Measurements from ENCODE around the gene HCRTR1. TPM values are rescaled to one million over a fixed set of nuclear protein-coding genes. Genes with fewer than 3 reads are reported as not detected.
A peak's percentile ranks its signal among the peaks of the same experiment; 100 is the strongest.

Gene HCRTR1
- total RNA-seq, 4 donors from 2014 or later: 1.6 TPM; not detected in 3

GRCh38 chr1:31669433-31669785 lies 51.9 kb downstream of the HCRTR1 start:
- TF ChIP-seq, protein P1, sequence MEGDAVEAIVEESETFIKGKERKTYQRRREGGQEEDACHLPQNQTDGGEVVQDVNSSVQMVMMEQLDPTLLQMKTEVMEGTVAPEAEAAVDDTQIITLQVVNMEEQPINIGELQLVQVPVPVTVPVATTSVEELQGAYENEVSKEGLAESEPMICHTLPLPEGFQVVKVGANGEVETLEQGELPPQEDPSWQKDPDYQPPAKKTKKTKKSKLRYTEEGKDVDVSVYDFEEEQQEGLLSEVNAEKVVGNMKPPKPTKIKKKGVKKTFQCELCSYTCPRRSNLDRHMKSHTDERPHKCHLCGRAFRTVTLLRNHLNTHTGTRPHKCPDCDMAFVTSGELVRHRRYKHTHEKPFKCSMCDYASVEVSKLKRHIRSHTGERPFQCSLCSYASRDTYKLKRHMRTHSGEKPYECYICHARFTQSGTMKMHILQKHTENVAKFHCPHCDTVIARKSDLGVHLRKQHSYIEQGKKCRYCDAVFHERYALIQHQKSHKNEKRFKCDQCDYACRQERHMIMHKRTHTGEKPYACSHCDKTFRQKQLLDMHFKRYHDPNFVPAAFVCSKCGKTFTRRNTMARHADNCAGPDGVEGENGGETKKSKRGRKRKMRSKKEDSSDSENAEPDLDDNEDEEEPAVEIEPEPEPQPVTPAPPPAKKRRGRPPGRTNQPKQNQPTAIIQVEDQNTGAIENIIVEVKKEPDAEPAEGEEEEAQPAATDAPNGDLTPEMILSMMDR (IDR thresholded peaks at IDR 0.05): no peak
- ATAC-seq (ENCODE audit: low FRiP score): no peak
- DNase-seq (ENCODE audit: low spot score): no peak

DNA sequence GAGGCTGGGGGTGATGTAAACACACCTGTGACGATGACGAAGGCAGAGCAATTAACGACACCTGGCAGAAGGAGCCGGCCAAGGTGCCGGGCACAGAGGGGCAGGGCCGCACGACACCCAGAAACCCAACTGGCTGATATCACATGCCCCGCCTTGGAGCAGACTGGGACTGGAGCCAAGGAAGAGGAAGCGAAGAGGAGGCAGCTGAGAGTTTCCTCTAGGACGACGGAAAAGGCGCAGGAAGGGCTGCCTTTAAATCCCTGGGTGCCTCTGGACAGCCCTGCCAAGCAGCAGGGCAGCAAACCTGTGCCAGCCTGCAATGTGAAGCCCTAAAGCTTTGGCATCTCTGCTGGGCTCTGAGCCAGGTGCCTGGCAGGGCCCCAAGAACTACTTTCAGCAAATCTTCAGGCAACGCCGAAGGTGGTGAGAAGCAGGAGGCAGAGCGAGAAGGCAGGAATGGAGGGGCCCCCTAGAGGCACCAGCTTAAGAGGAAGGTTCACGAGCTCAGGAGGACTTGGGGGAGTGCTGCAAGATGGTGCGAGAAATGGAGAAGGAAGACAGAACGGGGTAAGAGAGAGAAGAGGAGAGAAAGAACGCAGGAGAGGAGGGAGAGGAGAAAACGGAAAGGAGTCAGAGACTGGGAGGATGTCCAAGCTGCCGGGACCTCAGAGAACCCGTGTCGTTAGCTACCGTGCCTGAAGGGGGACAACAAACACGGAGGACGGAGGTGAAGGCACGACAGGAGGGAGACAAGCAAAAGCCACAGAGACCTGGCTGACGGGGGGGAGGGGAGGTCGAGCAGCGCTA lies 52.5 kb downstream of the HCRTR1 start:
- ATAC-seq (ENCODE audit: low FRiP score) (peak; percentile 23), DNase-seq (ENCODE audit: low spot score) (no peak)
- TF ChIP-seq, protein P1 (IDR thresholded peaks at IDR 0.05): no peak

- no peak for ATAC-seq (ENCODE audit: low FRiP score)
- TF ChIP-seq, protein P1 (IDR thresholded peaks at IDR 0.05): no peak
- no peak for DNase-seq (ENCODE audit: low spot score)
Measured at GRCh38 chr1:31670593-31670964, 53.1 kb downstream of the HCRTR1 start.

DNA sequence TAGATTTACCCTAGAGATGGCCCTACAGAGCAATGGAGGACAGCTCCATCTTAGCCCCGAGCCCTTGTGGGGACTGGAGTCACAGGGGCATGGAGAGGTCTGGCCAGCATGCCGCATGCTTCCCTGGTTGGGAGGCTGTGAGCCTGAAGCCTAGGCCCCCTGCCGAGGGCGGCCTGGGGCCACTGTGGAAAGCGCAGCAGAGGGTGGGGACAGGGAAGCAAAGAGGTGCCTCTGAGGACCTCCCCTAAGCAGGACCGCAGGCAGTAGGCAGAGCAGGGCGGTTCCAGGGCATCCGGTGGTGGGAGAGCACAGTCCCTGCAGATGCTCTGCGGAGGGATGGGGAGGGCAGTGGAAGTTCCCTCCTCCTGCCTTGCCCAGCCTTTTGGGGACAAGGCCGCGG lies 53.7 kb downstream of the HCRTR1 start:
- ATAC-seq (ENCODE audit: low FRiP score): no peak
- TF ChIP-seq, protein P1 (IDR thresholded peaks at IDR 0.05): no peak
- DNase-seq (ENCODE audit: low spot score): no peak

DNA sequence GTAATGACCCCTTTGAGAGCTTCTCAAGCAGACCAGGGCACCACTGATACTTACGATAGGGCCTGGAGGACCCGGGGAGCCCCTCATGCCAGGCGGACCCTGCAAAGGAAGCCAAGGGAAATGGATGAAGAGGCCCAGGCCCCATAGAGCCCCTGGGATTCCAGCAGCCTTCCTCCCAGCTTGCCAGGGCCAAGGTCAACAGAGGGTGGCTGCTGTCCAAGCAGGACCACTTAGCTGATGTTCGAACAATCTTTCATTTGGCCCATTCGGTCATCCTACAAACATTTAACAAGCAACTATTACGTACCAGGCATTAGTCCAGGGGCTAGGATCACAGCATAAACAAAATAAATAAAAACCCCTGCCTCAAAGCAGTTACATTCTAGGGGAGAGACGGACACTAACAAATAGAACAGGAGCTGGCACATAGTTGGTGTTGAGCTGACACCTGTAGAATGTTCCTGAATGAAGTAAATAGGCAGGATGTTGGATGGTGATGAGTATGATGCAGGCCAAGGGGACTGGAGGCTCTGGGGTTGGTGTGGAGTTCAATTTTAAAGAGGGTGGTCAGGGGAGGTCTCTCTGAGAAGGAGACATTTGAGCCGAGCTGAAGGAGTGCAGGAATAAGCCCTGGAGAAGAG lies 54.2 kb downstream of the HCRTR1 start:
- TF ChIP-seq, protein P1 (IDR thresholded peaks at IDR 0.05): no peak
- DNase-seq (ENCODE audit: low spot score) (no peak), ATAC-seq (ENCODE audit: low FRiP score) (no peak)

- TF ChIP-seq, protein P1 (IDR thresholded peaks at IDR 0.05): no peak
- DNase-seq (ENCODE audit: low spot score) (no peak), ATAC-seq (ENCODE audit: low FRiP score) (no peak)
Measured at GRCh38 chr1:31672986-31673385, 55.5 kb downstream of the HCRTR1 start.

DNA sequence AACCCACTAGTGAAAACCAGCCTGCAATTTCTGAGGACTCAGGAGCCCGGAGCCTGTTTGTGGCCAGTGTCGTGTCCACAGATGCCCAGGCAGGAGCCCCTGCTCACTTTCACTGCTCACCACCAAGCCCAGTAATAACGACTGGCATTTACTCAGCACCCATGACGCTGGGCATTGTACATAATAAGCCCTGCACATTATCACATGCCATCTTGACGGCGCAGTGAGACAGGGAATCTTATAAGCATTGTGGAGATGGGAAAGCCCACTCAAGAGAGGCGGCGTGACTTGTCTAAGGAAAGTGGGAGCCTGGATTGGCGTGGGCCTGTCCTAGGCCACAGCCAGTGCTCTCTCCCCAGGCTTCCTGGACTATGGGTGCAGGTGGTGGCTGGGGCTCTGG lies 55.9 kb downstream of the HCRTR1 start:
- ATAC-seq (ENCODE audit: low FRiP score): no peak
- no peak for DNase-seq (ENCODE audit: low spot score)

More for the DNA sequence above, 55.9 kb downstream of the HCRTR1 start:
- TF ChIP-seq, protein P1 (IDR thresholded peaks at IDR 0.05): no peak

Measured in omental fat pad (tissue), 4 donors.